ENCODE data around the gene RHOV.

Gene RHOV

DNA sequence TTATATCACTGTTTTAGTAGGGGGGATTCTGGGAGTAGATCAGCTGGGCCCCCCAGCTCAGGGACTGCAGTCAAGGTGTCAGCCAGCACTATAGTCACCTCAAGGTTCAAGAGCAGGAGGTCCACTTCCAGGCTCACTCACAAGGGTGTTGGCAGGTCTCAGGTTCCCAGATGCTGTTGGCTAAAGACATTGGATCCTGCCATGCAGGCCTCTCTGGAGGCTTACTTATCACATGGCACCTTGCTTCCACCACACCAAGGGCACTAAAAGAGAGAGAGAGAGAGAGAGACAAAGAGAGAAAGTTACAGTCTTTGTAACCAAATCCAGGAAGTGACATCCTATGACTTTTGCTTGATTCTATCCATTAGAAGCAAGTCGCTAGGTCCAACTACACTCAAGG, 38.0 kb downstream of the RHOV start:
- Histone ChIP-seq H3K9ac (ENCODE audit: low read depth, low read length, poor library complexity, severe bottlenecking) (no peak overlapping the region), H3K36me3 (ENCODE audit: insufficient read depth, low read length) (no peaks in the 10 kb centered on the region), H3K4me1 (ENCODE audit: insufficient read depth, low read length, poor library complexity, severe bottlenecking) (no peaks in the 10 kb centered on the region), H4K20me1 (ENCODE audit: insufficient read depth, low read length, poor library complexity, severe bottlenecking) (no peaks in the 10 kb centered on the region), H2AFZ (ENCODE audit: low read length) (peak overlapping the region; percentile 72), H3K27me3 (ENCODE audit: insufficient read depth, low read length, poor library complexity, severe bottlenecking) (no peaks in the 10 kb centered on the region), H3K4me2 (ENCODE audit: low read depth, low read length, poor library complexity, severe bottlenecking) (no peak overlapping the region), H3K9me3 (ENCODE audit: insufficient read depth, low read depth, low read length) (no peaks in the 10 kb centered on the region), H3K9me2 (replicated peaks; ENCODE audit: low read depth, low read length) (no peaks in the 10 kb centered on the region), H3F3A (ENCODE audit: low read depth) (no peaks in the 10 kb centered on the region), H3K79me2 (ENCODE audit: insufficient read depth, low read length) (no peaks in the 10 kb centered on the region), H3K4me3 (ENCODE audit: low read length, poor library complexity, severe bottlenecking) (no peak overlapping the region)
- no peak for TF ChIP-seq EZH2phosphoT487 (IDR thresholded peaks at IDR 0.05; ENCODE audit: borderline replicate concordance)
- TF ChIP-seq, protein P1, sequence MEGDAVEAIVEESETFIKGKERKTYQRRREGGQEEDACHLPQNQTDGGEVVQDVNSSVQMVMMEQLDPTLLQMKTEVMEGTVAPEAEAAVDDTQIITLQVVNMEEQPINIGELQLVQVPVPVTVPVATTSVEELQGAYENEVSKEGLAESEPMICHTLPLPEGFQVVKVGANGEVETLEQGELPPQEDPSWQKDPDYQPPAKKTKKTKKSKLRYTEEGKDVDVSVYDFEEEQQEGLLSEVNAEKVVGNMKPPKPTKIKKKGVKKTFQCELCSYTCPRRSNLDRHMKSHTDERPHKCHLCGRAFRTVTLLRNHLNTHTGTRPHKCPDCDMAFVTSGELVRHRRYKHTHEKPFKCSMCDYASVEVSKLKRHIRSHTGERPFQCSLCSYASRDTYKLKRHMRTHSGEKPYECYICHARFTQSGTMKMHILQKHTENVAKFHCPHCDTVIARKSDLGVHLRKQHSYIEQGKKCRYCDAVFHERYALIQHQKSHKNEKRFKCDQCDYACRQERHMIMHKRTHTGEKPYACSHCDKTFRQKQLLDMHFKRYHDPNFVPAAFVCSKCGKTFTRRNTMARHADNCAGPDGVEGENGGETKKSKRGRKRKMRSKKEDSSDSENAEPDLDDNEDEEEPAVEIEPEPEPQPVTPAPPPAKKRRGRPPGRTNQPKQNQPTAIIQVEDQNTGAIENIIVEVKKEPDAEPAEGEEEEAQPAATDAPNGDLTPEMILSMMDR (conservative IDR thresholded peaks at IDR 0.05; ENCODE audit: low read length): no peak

DNA sequence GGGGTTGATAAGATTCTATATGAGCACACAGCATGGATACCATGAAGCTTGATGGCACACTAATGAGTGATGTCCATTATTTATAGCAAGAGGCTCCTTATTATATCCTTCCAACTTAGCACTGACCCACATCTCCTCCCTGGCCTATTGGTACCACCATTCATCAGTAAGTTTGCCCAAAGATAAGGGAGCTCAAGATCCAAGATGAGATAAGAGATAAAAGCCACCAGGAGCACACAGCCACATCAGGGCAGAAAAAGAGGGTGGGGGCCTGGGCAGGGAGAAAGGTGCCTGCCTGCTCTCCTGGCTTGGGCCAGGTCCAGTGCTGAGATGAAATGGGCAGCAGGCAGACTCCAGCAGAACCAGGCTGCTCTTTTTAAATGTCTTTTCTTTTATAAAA, 41.1 kb downstream of the RHOV start:
- no peak overlapping the region for H2AFZ ChIP-seq (ENCODE audit: low read length)
- H3K4me2 ChIP-seq (ENCODE audit: low read depth, low read length, poor library complexity, severe bottlenecking): no peak overlapping the region
- H3K4me3 ChIP-seq (ENCODE audit: low read length, poor library complexity, severe bottlenecking): no peak overlapping the region
- no peaks in the 10 kb centered on the region for H3K36me3 ChIP-seq (ENCODE audit: insufficient read depth, low read length)
- H3K79me2 ChIP-seq (ENCODE audit: insufficient read depth, low read length): no peaks in the 10 kb centered on the region
- no peaks in the 10 kb centered on the region for H3K27me3 ChIP-seq (ENCODE audit: insufficient read depth, low read length, poor library complexity, severe bottlenecking)
- H3K9me3 ChIP-seq (ENCODE audit: insufficient read depth, low read depth, low read length): no peaks in the 10 kb centered on the region
- H3K9me2 ChIP-seq (replicated peaks; ENCODE audit: low read depth, low read length): no peaks in the 10 kb centered on the region
- H3K4me1 ChIP-seq (ENCODE audit: insufficient read depth, low read length, poor library complexity, severe bottlenecking): no peaks in the 10 kb centered on the region
- no peak overlapping the region for H3K9ac ChIP-seq (ENCODE audit: low read depth, low read length, poor library complexity, severe bottlenecking)
- H4K20me1 ChIP-seq (ENCODE audit: insufficient read depth, low read length, poor library complexity, severe bottlenecking): no peaks in the 10 kb centered on the region
- H3F3A ChIP-seq (ENCODE audit: low read depth): no peaks in the 10 kb centered on the region
- no peak for TF ChIP-seq EZH2phosphoT487 (IDR thresholded peaks at IDR 0.05; ENCODE audit: borderline replicate concordance)
- TF ChIP-seq, protein P1 (conservative IDR thresholded peaks at IDR 0.05; ENCODE audit: low read length): no peak

DNA sequence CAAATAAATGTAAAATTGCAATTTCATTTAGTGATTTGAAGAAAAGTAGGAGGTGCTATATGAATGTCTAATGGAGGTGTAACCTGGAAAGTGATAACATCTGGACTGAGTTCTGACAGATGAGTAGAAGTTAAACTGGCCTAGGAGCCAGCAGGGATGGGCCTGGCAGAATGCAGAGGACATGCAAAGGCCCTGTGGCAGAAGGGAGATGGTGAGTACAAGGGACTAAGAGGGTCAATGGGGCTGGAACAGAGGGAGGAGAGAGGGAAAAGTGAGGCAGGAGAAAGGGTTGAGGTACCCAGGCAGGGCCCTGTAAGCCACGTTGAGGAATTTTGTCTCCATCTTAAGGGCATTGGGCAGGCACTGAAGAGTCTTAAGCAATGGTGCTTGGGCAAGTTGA, 42.2 kb downstream of the RHOV start:
- no peaks in the 10 kb centered on the region for H3K27me3 ChIP-seq (ENCODE audit: insufficient read depth, low read length, poor library complexity, severe bottlenecking)
- no peaks in the 10 kb centered on the region for H3K36me3 ChIP-seq (ENCODE audit: insufficient read depth, low read length)
- H3K4me1 ChIP-seq (ENCODE audit: insufficient read depth, low read length, poor library complexity, severe bottlenecking): no peaks in the 10 kb centered on the region

More for the DNA sequence above, 42.2 kb downstream of the RHOV start:
- H3K79me2 ChIP-seq (ENCODE audit: insufficient read depth, low read length): no peaks in the 10 kb centered on the region
- no peaks in the 10 kb centered on the region for H3K9me2 ChIP-seq (replicated peaks; ENCODE audit: low read depth, low read length)
- H2AFZ ChIP-seq (ENCODE audit: low read length): no peak overlapping the region
- no peak overlapping the region for H3K4me3 ChIP-seq (ENCODE audit: low read length, poor library complexity, severe bottlenecking)
- no peak overlapping the region for H3K9ac ChIP-seq (ENCODE audit: low read depth, low read length, poor library complexity, severe bottlenecking)
- no peaks in the 10 kb centered on the region for H3K9me3 ChIP-seq (ENCODE audit: insufficient read depth, low read depth, low read length)
- no peaks in the 10 kb centered on the region for H4K20me1 ChIP-seq (ENCODE audit: insufficient read depth, low read length, poor library complexity, severe bottlenecking)
- H3K4me2 ChIP-seq (ENCODE audit: low read depth, low read length, poor library complexity, severe bottlenecking): no peak overlapping the region
- no peak for TF ChIP-seq EZH2phosphoT487 (IDR thresholded peaks at IDR 0.05; ENCODE audit: borderline replicate concordance)
- TF ChIP-seq, protein P1 (conservative IDR thresholded peaks at IDR 0.05; ENCODE audit: low read length): no peak
- no peaks in the 10 kb centered on the region for H3F3A ChIP-seq (ENCODE audit: low read depth)
